Activated naive CD8-positive, alpha-beta T cell treated with anti-CD3 and anti-CD28 coated beads, Interleukin-2, amount 10 ng/mL, durations not matched to agents 7 days and 5 days (primary cell): ENCODE data around the gene UPB1. TPM values are rescaled to one million over a fixed set of nuclear protein-coding genes. Genes with fewer than 3 reads are reported as not detected.

ENCODE experiments used
- ATAC-seq: fragments of 150-1000 bp; cut with Tn5 transposase; one replicate; pipeline ENCODE4 v1.10.0; 2021; ENCODE audit warnings: low read depth, moderate library complexity
- POLR2A ChIA-PET: fragments of 350-600 bp; sonication (Branson Sonifier 250); formaldehyde crosslinking; loops from one replicate; lab custom pipeline; 2021; ENCODE audit warnings: antibody characterized with exemption; lab: Charles Lee
- DNase-seq: peaks from one replicate; pipeline ENCODE4 v3.0.0; 2021
- H3K27ac Mint-ChIP-seq: one replicate; pipeline ENCODE4 v1.8.0; 2022; ENCODE audit warnings: mild to moderate bottlenecking, mixed read lengths
- H3K27me3 Mint-ChIP-seq: one replicate; pipeline ENCODE4 v1.8.0; 2022; ENCODE audit warnings: mild to moderate bottlenecking, moderate library complexity, mixed read lengths
- H3K36me3 Mint-ChIP-seq: one replicate; pipeline ENCODE4 v1.8.0; 2021; ENCODE audit warnings: mild to moderate bottlenecking, mixed read lengths
- H3K4me1 Mint-ChIP-seq: one replicate; pipeline ENCODE4 v1.8.0; 2021; ENCODE audit warnings: mixed read lengths
- H3K4me3 Mint-ChIP-seq: one replicate; pipeline ENCODE4 v1.8.0; 2022; ENCODE audit warnings: mild to moderate bottlenecking, moderate library complexity, mixed read lengths
- H3K9me3 Mint-ChIP-seq: one replicate; pipeline ENCODE4 v1.8.0; 2021; ENCODE audit warnings: mixed read lengths
- total RNA-seq, 2 experiments: library from RNA; stranded (reverse); gene quantifications; one replicate each; pipeline ENCODE4 v1.2.3, GENCODE V29; 2021

The UPB1 gene
- total RNA-seq, 2 experiments from 2014 or later = 0.30 to 0.34 TPM

- ATAC-seq (no peak), DNase-seq (no peak)
- Mint-ChIP-seq H3K9me3 (no peaks in the 10 kb centered on the region), H3K27ac (no peak overlapping the region), H3K27me3 (peaks cover 7% of the 10 kb centered on the region), H3K36me3 (no peaks in the 10 kb centered on the region), H3K4me1 (peaks cover 22% of the 10 kb centered on the region), H3K4me3 (no peak overlapping the region)
- POLR2A ChIA-PET = interaction anchor here (0.6 kb wide), 1 partner anchor 691 kb away, joined by 3 read pairs; no protein-coding TSS in a partner anchor
Measured at GRCh38 chr22:24502541-24502940, 7.4 kb downstream of the UPB1 start.

GRCh38 chr22:24503137-24503842 is 8.2 kb downstream of the UPB1 start:
- peaks cover 6% of the 10 kb centered on the region for H3K27me3 Mint-ChIP-seq
- no peak overlapping the region for H3K27ac Mint-ChIP-seq
- H3K4me3 Mint-ChIP-seq = no peak overlapping the region
- DNase-seq (peak; percentile 60), ATAC-seq (peak; percentile 74)
- no peaks in the 10 kb centered on the region for H3K36me3 Mint-ChIP-seq
- peaks cover 15% of the 10 kb centered on the region for H3K4me1 Mint-ChIP-seq
- POLR2A ChIA-PET = interaction anchor here (0.6 kb wide), 1 partner anchor 691 kb away, joined by 3 read pairs; no protein-coding TSS in a partner anchor
- no peaks in the 10 kb centered on the region for H3K9me3 Mint-ChIP-seq

GRCh38 chr22:24503843-24504338 is 8.8 kb downstream of the UPB1 start:
- H3K27me3 Mint-ChIP-seq = peaks cover 10% of the 10 kb centered on the region

GRCh38 chr22:24504540-24504939 is 9.4 kb downstream of the UPB1 start:
- ATAC-seq (no peak), DNase-seq (no peak)
- Mint-ChIP-seq H3K9me3 (no peaks in the 10 kb centered on the region), H3K36me3 (no peaks in the 10 kb centered on the region), H3K4me3 (no peak overlapping the region), H3K4me1 (peaks cover 12% of the 10 kb centered on the region), H3K27me3 (peaks cover 10% of the 10 kb centered on the region), H3K27ac (no peak overlapping the region)
- POLR2A ChIA-PET = no interaction called here

More at GRCh38 chr22:24503843-24504338, 8.8 kb downstream of the UPB1 start:
- Mint-ChIP-seq H3K9me3 (no peaks in the 10 kb centered on the region), H3K4me1 (peaks cover 12% of the 10 kb centered on the region), H3K36me3 (no peaks in the 10 kb centered on the region), H3K4me3 (no peak overlapping the region), H3K27ac (no peak overlapping the region)
- DNase-seq (no peak), ATAC-seq (no peak)
- POLR2A ChIA-PET = no interaction called here

- no peaks in the 10 kb centered on the region for H3K9me3 Mint-ChIP-seq
- no peak overlapping the region for H3K4me3 Mint-ChIP-seq
- no peak for DNase-seq
- no peaks in the 10 kb centered on the region for H3K36me3 Mint-ChIP-seq
- no peak overlapping the region for H3K27ac Mint-ChIP-seq
- H3K27me3 Mint-ChIP-seq = peaks cover 12% of the 10 kb centered on the region
- POLR2A ChIA-PET = no interaction called here
- ATAC-seq = no peak
- peaks cover 12% of the 10 kb centered on the region for H3K4me1 Mint-ChIP-seq
Measured at GRCh38 chr22:24504956-24505736, 10.0 kb downstream of the UPB1 start.

GRCh38 chr22:24506802-24507438 is 11.8 kb downstream of the UPB1 start:
- no peak for DNase-seq
- H3K4me3 Mint-ChIP-seq = no peak overlapping the region
- H3K36me3 Mint-ChIP-seq = no peaks in the 10 kb centered on the region
- POLR2A ChIA-PET = interaction anchor here (1.1 kb wide), 1 partner anchor 79 kb away, joined by 4 read pairs; the partner anchor contains the start of gene ADORA2A
- no peaks in the 10 kb centered on the region for H3K9me3 Mint-ChIP-seq
- peaks cover 8% of the 10 kb centered on the region for H3K27me3 Mint-ChIP-seq
- peaks cover 19% of the 10 kb centered on the region for H3K4me1 Mint-ChIP-seq
- no peak overlapping the region for H3K27ac Mint-ChIP-seq
- ATAC-seq = no peak

- Mint-ChIP-seq H3K27me3 (peaks cover 8% of the 10 kb centered on the region), H3K36me3 (no peaks in the 10 kb centered on the region), H3K4me3 (no peak overlapping the region), H3K9me3 (no peaks in the 10 kb centered on the region), H3K27ac (no peak overlapping the region), H3K4me1 (peaks cover 20% of the 10 kb centered on the region)
- POLR2A ChIA-PET = no interaction called here
- ATAC-seq (no peak), DNase-seq (no peak)
Measured at GRCh38 chr22:24507716-24508115, 12.6 kb downstream of the UPB1 start.

GRCh38 chr22:24510637-24511625 is 15.8 kb downstream of the UPB1 start:
- Mint-ChIP-seq H3K4me1 (peaks cover 10% of the 10 kb centered on the region), H3K27ac (no peak overlapping the region), H3K27me3 (peaks cover 8% of the 10 kb centered on the region), H3K9me3 (no peaks in the 10 kb centered on the region), H3K36me3 (no peaks in the 10 kb centered on the region), H3K4me3 (no peak overlapping the region)
- POLR2A ChIA-PET = no interaction called here
- ATAC-seq = no peak
- no peak for DNase-seq

- Mint-ChIP-seq H3K4me3 (no peak overlapping the region), H3K27ac (no peak overlapping the region), H3K36me3 (no peaks in the 10 kb centered on the region), H3K27me3 (peaks cover 6% of the 10 kb centered on the region), H3K4me1 (peaks cover 10% of the 10 kb centered on the region), H3K9me3 (no peaks in the 10 kb centered on the region)
- ATAC-seq (no peak), DNase-seq (no peak)
- POLR2A ChIA-PET = no interaction called here
Measured at GRCh38 chr22:24512043-24512442, 16.9 kb downstream of the UPB1 start.

GRCh38 chr22:24513378-24514240 is 18.5 kb downstream of the UPB1 start:
- DNase-seq = no peak
- POLR2A ChIA-PET = no interaction called here
- Mint-ChIP-seq H3K27ac (no peak overlapping the region), H3K4me3 (no peak overlapping the region), H3K36me3 (no peaks in the 10 kb centered on the region), H3K9me3 (no peaks in the 10 kb centered on the region), H3K27me3 (peaks cover 15% of the 10 kb centered on the region), H3K4me1 (peaks cover 13% of the 10 kb centered on the region)
- no peak for ATAC-seq

- DNase-seq = no peak
Measured at GRCh38 chr22:24514241-24515026, 19.3 kb downstream of the UPB1 start.

More at GRCh38 chr22:24514241-24515026, 19.3 kb downstream of the UPB1 start:
- no peak for ATAC-seq
- Mint-ChIP-seq H3K27ac (no peak overlapping the region), H3K9me3 (no peaks in the 10 kb centered on the region), H3K4me1 (peaks cover 18% of the 10 kb centered on the region), H3K36me3 (no peaks in the 10 kb centered on the region), H3K4me3 (no peak overlapping the region), H3K27me3 (peaks cover 14% of the 10 kb centered on the region)
- POLR2A ChIA-PET = no interaction called here
